K562 (cell line): ENCODE data around the gene CCDC87. TPM values are rescaled to one million over a fixed set of nuclear protein-coding genes. Genes with fewer than 3 reads are reported as not detected.

Experiments
- ATAC-seq: fragments of 200-7000 bp; cut with Tn5 transposase; 3 replicates; pipeline ENCODE4 v1.9.1; 2020; ENCODE audit warnings: moderate library complexity
- BruUV-seq: library from RNA; stranded (reverse); fragments of 400-500 nt; replicated peaks from 2 replicates; lab custom pipeline; 2021; lab: Mats Ljungman, UMichigan
- CTCF ChIA-PET: fragments of 300-600 bp; formaldehyde crosslinking; extraction: SDS; loops from one replicate; lab custom pipeline; 2021; ENCODE audit warnings: low intra/inter-chr PET ratio; lab: Yijun Ruan, JAX
- POLR2A ChIA-PET: fragments of 300-600, 350-650 bp; sonication (Branson Sonifier 250); formaldehyde crosslinking; extraction: SDS; loops from one replicate; lab custom pipeline; 2021; ENCODE audit warnings: antibody characterized with exemption, inconsistent platforms; lab: Yijun Ruan, JAX
- DNase-seq, 4 experiments: peaks; one replicate each; pipeline versions ENCODE4 v3.0.0 to v3.0.0-alpha.2; 2011 to 2018; ENCODE audit warnings: low spot score in 3 of 4, mixed read lengths in 3 of 4; ENCODE audit errors: extremely low read depth in 1 of 4
- FAIRE-seq: peaks from 2 replicates; lab custom pipeline; 2011; peaks lifted over from hg19 to GRCh38; lab: Jason Lieb, UNC
- H2AFZ ChIP-seq: 2 replicates; pipeline ENCODE4 v1.6.0; 2011; ENCODE audit warnings: low read depth, low read length, control low read depth, inconsistent platforms
- H3K27ac ChIP-seq: fragments of 200-600 bp; 3 replicates; pipeline ENCODE4 v1.8.0; 2011; ENCODE audit warnings: low read depth, mild to moderate bottlenecking, control low read depth, inconsistent platforms, low read length, moderate library complexity, mixed read lengths; ENCODE audit errors: extremely low read depth
- H3K27me3 ChIP-seq, 2 experiments: fragments of 300-600 bp in 1 of 2; 2 replicates in 1 of 2; 3 replicates in 1 of 2; pipeline versions ENCODE4 v1.6.0 to v1.8.0; 2011; ENCODE audit warnings: inconsistent platforms in 2 of 2, low read length in 2 of 2, mild to moderate bottlenecking in 1 of 2, mixed read lengths in 1 of 2, moderate library complexity in 1 of 2; ENCODE audit not compliant: control insufficient read depth in 2 of 2, insufficient read depth in 2 of 2
- H3K36me3 ChIP-seq: fragments of 300-600 bp; 3 replicates; pipeline ENCODE4 v1.8.0; 2011; ENCODE audit warnings: mild to moderate bottlenecking, low read length, inconsistent platforms; ENCODE audit not compliant: control insufficient read depth, insufficient read depth
- H3K4me1 ChIP-seq, 2 experiments: fragments of 200-600 bp in 1 of 2; replicated peaks in 1 of 2; 2 replicates in 1 of 2; 3 replicates in 1 of 2; pipeline versions ENCODE4 v1.5.1 to v1.8.0; 2011; ENCODE audit warnings: inconsistent platforms in 2 of 2, low read length in 2 of 2, mild to moderate bottlenecking in 1 of 2, mixed read lengths in 1 of 2, moderate library complexity in 1 of 2; ENCODE audit not compliant: control insufficient read depth in 2 of 2, insufficient read depth in 2 of 2
- H3K4me2 ChIP-seq: 2 replicates; pipeline ENCODE4 v1.6.1; 2011; ENCODE audit warnings: low read length, control low read depth, inconsistent platforms, mixed read lengths; ENCODE audit not compliant: insufficient read depth
- H3K4me3 ChIP-seq: fragments of 200-600 bp; sonication (generic), shearing (Covaris generic); 2 replicates; pipeline ENCODE4 v1.5.1; 2016; ENCODE audit warnings: control low read depth, inconsistent platforms
- H3K79me2 ChIP-seq: fragments of 200-600 bp; 3 replicates; pipeline ENCODE4 v1.8.0; 2011; ENCODE audit warnings: low read length, inconsistent platforms; ENCODE audit not compliant: control insufficient read depth, insufficient read depth
- H3K9ac ChIP-seq, 2 experiments: 2 replicates each; pipeline versions ENCODE4 v1.6.0 to v1.6.1; 2011; ENCODE audit warnings: low read depth in 2 of 2, low read length in 2 of 2, control low read depth in 1 of 2, inconsistent platforms in 1 of 2, mild to moderate bottlenecking in 1 of 2, mixed read lengths in 1 of 2; ENCODE audit not compliant: insufficient read depth in 1 of 2
- H3K9me1 ChIP-seq: one replicate; pipeline ENCODE4 v1.6.0; 2011; ENCODE audit warnings: inconsistent platforms, mild to moderate bottlenecking, low read length, moderate library complexity; ENCODE audit not compliant: control insufficient read depth, insufficient read depth
- H3K9me3 ChIP-seq: replicated peaks from 2 replicates; pipeline ENCODE4 v1.5.1; 2011; ENCODE audit warnings: low read depth, low read length, inconsistent platforms; ENCODE audit not compliant: control insufficient read depth, insufficient read depth
- H4K20me1 ChIP-seq: replicated peaks from 2 replicates; pipeline ENCODE4 v1.6.1; 2011; ENCODE audit warnings: low read length, inconsistent platforms, mixed read lengths; ENCODE audit not compliant: control insufficient read depth, insufficient read depth
- CCAR2 ChIP-seq: fragments of 200-400 bp; formaldehyde crosslinking; IDR thresholded peaks from 2 replicates; pipeline ENCODE4 v1.6.1; 2017; ENCODE audit warnings: mild to moderate bottlenecking, low read depth, low read length
- CHD4 ChIP-seq: fragments of 200-600 bp; sonication (generic); IDR thresholded peaks from 3 replicates; pipeline ENCODE4 v1.6.1; 2012; ENCODE audit warnings: low read depth, mild to moderate bottlenecking, mixed read lengths, low read length, inconsistent platforms; ENCODE audit not compliant: insufficient read depth, insufficient replicate concordance, poor library complexity, severe bottlenecking
- GATA2 ChIP-seq: sonication (generic); formaldehyde crosslinking; IDR thresholded peaks from 2 replicates; pipeline ENCODE4 v1.4.0; 2020; ENCODE audit warnings: mild to moderate bottlenecking, missing genetic modification reagents
- NELFE ChIP-seq: IDR thresholded peaks from 2 replicates; pipeline ENCODE4 v1.6.1; 2011; ENCODE audit warnings: mild to moderate bottlenecking; ENCODE audit not compliant: insufficient read depth, insufficient read length
- NR1H2 ChIP-seq: sonication (generic); formaldehyde crosslinking; IDR thresholded peaks from 2 replicates; pipeline ENCODE4 v1.4.0; 2020; ENCODE audit warnings: mild to moderate bottlenecking, missing genetic modification reagents
- POLR2G ChIP-seq: fragments of 200-400 bp; formaldehyde crosslinking; IDR thresholded peaks from 2 replicates; pipeline ENCODE4 v1.6.1; 2017; ENCODE audit warnings: low read depth, mild to moderate bottlenecking, antibody characterized with exemption, low read length, moderate library complexity
- RBFOX2 ChIP-seq: fragments of 200-400 bp; formaldehyde crosslinking; IDR thresholded peaks from 2 replicates; pipeline ENCODE4 v1.6.1; 2017; ENCODE audit warnings: low read depth, mild to moderate bottlenecking, low read length, moderate library complexity
- ZNF764 ChIP-seq: fragments of 250-450 bp; sonication (Bioruptor Pico); IDR thresholded peaks from 2 replicates; pipeline ENCODE4 v1.4.0; 2020; ENCODE audit warnings: low read depth, mild to moderate bottlenecking, moderate library complexity
- ZNF79 ChIP-seq: fragments of 250-450 bp; sonication (Bioruptor Pico); IDR thresholded peaks from 2 replicates; pipeline ENCODE4 v1.4.0; 2020; ENCODE audit warnings: low read depth, mild to moderate bottlenecking, moderate library complexity
- WGBS: fragments of 100-300 bp; shearing (Covaris generic); methylation state at CpG from one replicate; pipeline ENCODE4 v1.1.6; 2016; ENCODE audit warnings: low coverage, mixed read lengths; ENCODE audit not compliant: insufficient coverage; ENCODE audit errors: missing lambda C conversion rate; 5-methylcytosine and 5-hydroxymethylcytosine counted together
- in situ Hi-C: fragments of 300-500 bp; cut with MboI; formaldehyde crosslinking; loops from 4 replicates; pipeline ENCODE4 v1.15.0; 2018; ENCODE audit warnings: inconsistent platforms, mixed read lengths
- intact Hi-C: fragments of 100-400 bp; cut with micrococcal nuclease; formaldehyde crosslinking; loops from 2 replicates; pipeline ENCODE4 v1.14.2; 2022
- polyA plus RNA-seq, 8 experiments: library from polyadenylated mRNA; depleted of rRNA in 4 of 8; stranded (reverse) in 5 of 8; unstranded in 3 of 8; fragments of >200 nt; fragmentation: Nextera tagmentation in 2 of 8; fragmentation: Illumina TruSeq in 1 of 8; extraction: Ambion mirVana in 2 of 8; extraction: Trizol in 1 of 8; gene quantifications; 2 replicates each; pipeline versions ENCODE4 v1.2.1 to v1.2.3, GENCODE V29; 2011 to 2014; ENCODE audit warnings: inconsistent platforms in 1 of 8, missing spikeins in 1 of 8
- total RNA-seq, 7 experiments: library from RNA; depleted of rRNA in 6 of 7; stranded (reverse); fragments of >200 nt in 6 of 7; fragmentation: Illumina TruSeq in 2 of 7; extraction: Trizol in 2 of 7; gene quantifications; 2 replicates each; pipeline versions ENCODE4 v1.2.1 to v1.2.3, GENCODE V29; 2011 to 2021; ENCODE audit warnings: low replicate concordance in 1 of 7
- TF ChIP-seq, protein P1 (sequence below): fragments of 250-450 bp; sonication (Bioruptor Pico); IDR thresholded peaks from 2 replicates; pipeline ENCODE4 v1.8.0; 2022; ENCODE audit warnings: inconsistent platforms

The CCDC87 gene
- total and polyA plus RNA-seq, 9 of the 15 experiments (the other 6 are each of a cell fraction or from before 2014, with no cell fraction given) = 0.03 to 0.44 (median 0.15) TPM; not detected in 1

DNA sequence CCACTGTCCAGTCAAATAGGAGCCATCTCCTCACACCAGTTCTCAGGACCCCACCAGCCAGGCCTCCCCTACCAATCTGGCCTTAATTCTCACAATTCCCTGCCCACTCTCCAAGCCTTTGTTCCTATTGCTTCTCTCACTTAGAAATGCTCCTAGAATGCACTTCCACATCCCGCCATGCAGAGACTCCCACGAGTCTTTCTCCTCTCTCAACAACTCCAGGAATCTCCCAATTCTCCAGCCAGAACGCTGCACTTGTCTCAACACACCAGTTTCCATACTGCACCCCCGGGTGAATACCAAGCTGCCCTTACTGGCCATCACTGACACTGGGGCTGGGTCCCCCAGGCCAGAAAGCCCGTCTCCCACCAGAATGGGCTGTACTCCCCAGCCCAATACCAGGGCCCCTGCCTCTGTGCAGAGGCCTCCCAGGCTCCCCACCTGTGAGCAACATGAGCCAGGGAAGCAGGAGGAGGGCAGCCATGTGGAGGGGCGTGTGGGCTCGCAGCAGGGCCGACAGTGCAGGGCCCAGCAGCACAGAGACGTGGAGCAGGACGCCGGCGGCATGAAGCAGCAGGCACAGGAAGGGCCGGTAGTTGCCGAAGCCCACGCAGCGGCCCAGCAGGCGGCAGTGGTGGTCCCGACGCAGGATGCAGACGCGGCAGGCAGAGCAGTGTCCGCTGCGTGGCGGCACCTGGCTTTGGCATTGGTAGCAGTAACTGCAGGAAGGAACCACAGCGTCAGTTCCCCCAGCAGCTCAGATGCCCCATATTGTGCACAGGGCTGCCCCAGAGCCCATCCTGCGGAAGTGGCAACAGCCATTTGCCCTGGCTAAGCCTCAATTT, 49.4 kb downstream of the CCDC87 start:
- CTCF ChIA-PET = no interaction called here
- FAIRE-seq = no peak
- intact Hi-C loops = no loop called here
- H3K9me3 ChIP-seq = no peaks in the 10 kb centered on the region
- ATAC-seq = no peak
- H2AFZ ChIP-seq = no peak overlapping the region
- H3K36me3 ChIP-seq = peaks cover 5% of the 10 kb centered on the region; the same call in 2 of the 3 replicates
- POLR2A ChIA-PET = interaction anchor here (0.9 to 1.0 kb wide), 2 partner anchors 11 to 24 kb away, joined by 3 to 4 read pairs; no protein-coding TSS in a partner anchor
- H3K27ac ChIP-seq = no peak overlapping the region
- no peaks in the 10 kb centered on the region for H3K27me3 ChIP-seq
- H3K9me1 ChIP-seq = no peaks in the 10 kb centered on the region
- H3K9ac ChIP-seq = peak overlapping the region in 1 of 2 experiments; percentile 24; a peak in 1 of 4 replicates
- TF ChIP-seq CCAR2 (no peak), RBFOX2 (0 out of 2 replicates have a peak, but pooled peaks have one; percentile 18), POLR2G (peak; percentile 49)
- no peak overlapping the region for H3K4me3 ChIP-seq
- BruUV-seq = no TSS peak
- in situ Hi-C loops = no loop called here
- peaks cover 0 to 44% of the 10 kb centered on the region in 2 experiments; a peak in 3 of 5 replicates for H3K4me1 ChIP-seq
- 85% methylated on average over 24 of the region's 26 CpGs for WGBS
- no peaks in the 10 kb centered on the region for H4K20me1 ChIP-seq
- DNase-seq = no peak
- no peak overlapping the region for H3K4me2 ChIP-seq
- peaks cover 6% of the 10 kb centered on the region; the same call in 1 of the 3 replicates for H3K79me2 ChIP-seq

DNA sequence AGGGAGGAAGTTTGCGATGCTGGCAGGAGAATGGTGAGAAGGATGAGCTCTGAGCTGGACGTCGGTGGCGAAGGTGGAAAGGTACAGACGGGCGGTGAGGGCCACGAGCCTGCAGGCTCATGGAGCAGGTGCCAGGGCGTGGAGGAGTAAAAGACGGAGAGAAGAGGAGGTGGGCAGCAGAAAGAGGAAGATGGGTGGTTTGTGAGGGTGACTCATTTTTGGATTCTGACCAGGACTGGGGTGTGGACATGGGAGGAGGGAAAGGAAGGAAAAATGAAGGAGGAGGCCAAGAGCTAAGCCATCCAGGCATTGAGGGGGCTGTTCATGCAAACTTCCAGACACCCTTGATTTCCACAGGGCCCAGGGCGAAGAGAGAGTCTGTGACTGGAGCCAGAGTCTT, 50.5 kb downstream of the CCDC87 start:
- Histone ChIP-seq H3K27ac (no peak overlapping the region), H3K9me1 (no peaks in the 10 kb centered on the region), H3K4me3 (no peak overlapping the region), H3K79me2 (peaks cover 6% of the 10 kb centered on the region; the same call in 1 of the 3 replicates), H3K4me1 (peaks cover 0 to 36% of the 10 kb centered on the region in 2 experiments; a peak in 3 of 5 replicates), H3K9me3 (no peaks in the 10 kb centered on the region), H2AFZ (no peak overlapping the region), H4K20me1 (no peaks in the 10 kb centered on the region), H3K9ac (peak overlapping the region in 1 of 2 experiments; percentile 32; a peak in 2 of 4 replicates), H3K36me3 (peaks cover 5% of the 10 kb centered on the region; the same call in 2 of the 3 replicates), H3K27me3 (no peaks in the 10 kb centered on the region), H3K4me2 (no peak overlapping the region)
- 65% methylated on average over 10 of the region's 10 CpGs for WGBS
- ChIA-PET CTCF (no interaction called here), POLR2A (interaction anchor here (0.6 to 1.4 kb wide), 5 partner anchors 9 to 96 kb away, joined by 3 to 4 read pairs (median 4); partner anchors contain the start of gene RBM4)
- in situ Hi-C loops (no loop called here), intact Hi-C loops (no loop called here)
- BruUV-seq = no TSS peak
- no peak for FAIRE-seq
- DNase-seq = no peak
- ATAC-seq = no peak
- TF ChIP-seq CHD4 (no peak), ZNF79 (CRISPR knock-in tag) (no peak), ZNF764 (CRISPR knock-in tag) (no peak), NR1H2 (CRISPR knock-in tag) (no peak), NELFE (no peak), GATA2 (no peak)
- TF ChIP-seq, protein P1, sequence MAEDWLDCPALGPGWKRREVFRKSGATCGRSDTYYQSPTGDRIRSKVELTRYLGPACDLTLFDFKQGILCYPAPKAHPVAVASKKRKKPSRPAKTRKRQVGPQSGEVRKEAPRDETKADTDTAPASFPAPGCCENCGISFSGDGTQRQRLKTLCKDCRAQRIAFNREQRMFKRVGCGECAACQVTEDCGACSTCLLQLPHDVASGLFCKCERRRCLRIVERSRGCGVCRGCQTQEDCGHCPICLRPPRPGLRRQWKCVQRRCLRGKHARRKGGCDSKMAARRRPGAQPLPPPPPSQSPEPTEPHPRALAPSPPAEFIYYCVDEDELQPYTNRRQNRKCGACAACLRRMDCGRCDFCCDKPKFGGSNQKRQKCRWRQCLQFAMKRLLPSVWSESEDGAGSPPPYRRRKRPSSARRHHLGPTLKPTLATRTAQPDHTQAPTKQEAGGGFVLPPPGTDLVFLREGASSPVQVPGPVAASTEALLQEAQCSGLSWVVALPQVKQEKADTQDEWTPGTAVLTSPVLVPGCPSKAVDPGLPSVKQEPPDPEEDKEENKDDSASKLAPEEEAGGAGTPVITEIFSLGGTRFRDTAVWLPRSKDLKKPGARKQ (CRISPR knock-in tag) = no peak
